Peyer's patch (tissue), 4 donors: Measurements from ENCODE around the gene APOL1. TPM values are rescaled to one million over a fixed set of nuclear protein-coding genes. Genes with fewer than 3 reads are reported as not detected.
A peak's percentile ranks its signal among the peaks of the same experiment; 100 is the strongest.

Experiments
- DNase-seq, 3 donors: peaks; one replicate each; pipeline ENCODE4 v3.0.0-alpha.2; 2017 to 2019
- H3K27ac ChIP-seq, 4 donors: fragments of 200-600 bp; sonication (generic); one replicate each; pipeline ENCODE4 v1.5.1; 2016 to 2019
- H3K27me3 ChIP-seq, 2 donors: fragments of 200-600 bp; sonication (generic); one replicate each; pipeline ENCODE4 v1.5.1; 2019
- H3K36me3 ChIP-seq, 3 donors: fragments of 200-600 bp; sonication (generic); one replicate each; pipeline ENCODE4 v1.5.1; 2016 to 2019
- H3K4me1 ChIP-seq, 4 donors: fragments of 200-600 bp; sonication (generic); one replicate each; pipeline ENCODE4 v1.5.1; 2016 to 2019
- H3K4me3 ChIP-seq, 4 donors: fragments of 200-600 bp; sonication (generic); 1 replicate in 3 of 4; 2 replicates in 1 of 4; pipeline ENCODE4 v1.5.1; 2016 to 2019; ENCODE audit warnings: mild to moderate bottlenecking in 1 of 4
- H3K9me3 ChIP-seq, 4 donors: fragments of 200-600 bp; sonication (generic); one replicate each; pipeline ENCODE4 v1.5.1; 2016 to 2019; ENCODE audit warnings: mild to moderate bottlenecking in 1 of 4
- CTCF ChIP-seq, 6 experiments: fragments of 450-650 bp in 4 of 6; fragments of 200-600 bp in 2 of 6; sonication (generic) in 1 of 6; IDR thresholded peaks; one replicate each; pipeline ENCODE4 v1.5.1; 2017 to 2019; ENCODE audit warnings: antibody characterized with exemption in 6 of 6, mild to moderate bottlenecking in 3 of 6, moderate library complexity in 1 of 6
- POLR2A ChIP-seq, 2 donors: fragments of 450-650 bp; IDR thresholded peaks; one replicate each; pipeline ENCODE4 v1.5.1; 2017; ENCODE audit warnings: antibody characterized with exemption in 2 of 2, mild to moderate bottlenecking in 2 of 2, moderate library complexity in 2 of 2
- total RNA-seq, 4 donors: library from RNA; depleted of rRNA; stranded (reverse); fragments of >200 nt; gene quantifications; one replicate each; pipeline ENCODE4 v1.1.0, GENCODE V29; 2016

Gene APOL1
- total RNA-seq, 4 donors from 2014 or later, result 12.2 to 23.9 (median 19.8) TPM

- DNase-seq, result peak in 1 of 3 donors; percentile 56
Measured at GRCh38 chr22:36280379-36280778, 27.4 kb downstream of the APOL1 start.

DNA sequence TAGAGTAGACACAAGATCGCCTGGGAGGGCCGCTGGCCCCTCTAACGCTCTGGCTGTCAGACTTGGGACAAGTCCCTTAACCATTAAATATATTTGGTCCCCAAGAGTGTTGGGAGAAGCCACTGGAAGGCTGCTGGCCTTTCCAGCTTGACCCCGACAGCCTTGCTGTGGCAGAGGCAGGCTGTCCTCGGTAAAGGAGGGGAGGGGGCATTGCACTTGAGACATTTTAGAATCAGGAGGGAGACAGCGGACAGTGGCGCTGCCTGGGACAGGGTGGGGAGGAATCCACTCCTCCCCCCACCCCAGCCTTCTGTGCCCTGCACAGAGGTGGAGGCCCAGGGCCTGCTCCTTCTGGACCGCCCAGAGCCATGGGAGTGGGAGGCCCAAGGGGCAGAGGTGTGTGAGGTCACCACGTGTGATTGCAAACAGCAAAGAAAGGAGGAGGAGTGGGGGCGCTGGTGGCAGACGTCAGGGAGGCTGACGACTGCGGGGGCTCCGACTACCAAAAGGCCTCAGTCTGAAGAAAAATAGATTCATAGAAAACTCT, 28.9 kb downstream of the APOL1 start:
- DNase-seq, result peak in 1 of 3 donors; percentile 36
- Histone ChIP-seq H3K4me3 (no peak overlapping the region), H3K27ac (no peak overlapping the region), H3K36me3 (peaks cover 0 to 62% (median 0%) of the 10 kb centered on the region in 3 donors), H3K27me3 (no peaks in the 10 kb centered on the region), H3K4me1 (peaks cover 0 to 11% (median 4%) of the 10 kb centered on the region in 4 donors), H3K9me3 (no peaks in the 10 kb centered on the region)
- TF ChIP-seq POLR2A (IDR thresholded peaks at IDR 0.05), result no peak
- TF ChIP-seq CTCF (IDR thresholded peaks at IDR 0.05), result no peak

More at GRCh38 chr22:36280379-36280778, 27.4 kb downstream of the APOL1 start:
- H3K27me3 ChIP-seq, result no peaks in the 10 kb centered on the region
- H3K36me3 ChIP-seq, result peaks cover 0 to 47% (median 0%) of the 10 kb centered on the region in 3 donors
- no peak overlapping the region for H3K4me3 ChIP-seq
- H3K9me3 ChIP-seq, result no peaks in the 10 kb centered on the region
- no peak for TF ChIP-seq CTCF (IDR thresholded peaks at IDR 0.05)
- no peak for TF ChIP-seq POLR2A (IDR thresholded peaks at IDR 0.05)
- peaks cover 0 to 9% (median 3%) of the 10 kb centered on the region in 4 donors for H3K4me1 ChIP-seq
- no peak overlapping the region for H3K27ac ChIP-seq

DNA sequence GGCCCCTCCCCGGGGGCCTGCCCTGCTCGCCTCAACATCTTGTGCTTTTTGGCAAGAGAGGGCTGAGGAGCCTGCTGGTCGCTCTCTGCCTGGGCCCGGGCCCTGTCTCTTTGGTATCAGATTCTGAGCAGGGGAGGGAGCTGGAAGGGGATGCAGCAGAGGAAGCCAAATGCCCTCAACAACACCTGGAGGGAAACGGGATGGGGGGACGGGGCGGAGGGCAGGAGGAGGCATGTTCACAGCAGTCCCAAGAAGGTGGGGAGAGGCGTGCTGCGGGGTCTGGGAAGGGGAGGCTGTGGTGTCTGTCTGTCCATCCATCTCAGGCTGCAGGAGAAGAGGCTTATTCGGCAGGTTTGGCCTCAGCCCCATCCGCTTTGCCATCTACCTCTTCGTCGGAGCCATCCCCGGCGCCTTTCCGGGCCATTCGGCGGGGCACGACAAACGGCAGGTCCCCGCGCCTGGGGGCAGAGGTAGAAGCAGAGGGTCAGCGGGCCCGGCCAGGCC, 29.4 kb downstream of the APOL1 start:
- peaks cover 0 to 10% (median 4%) of the 10 kb centered on the region in 4 donors for H3K4me1 ChIP-seq
- H3K27me3 ChIP-seq, result no peaks in the 10 kb centered on the region
- TF ChIP-seq POLR2A (IDR thresholded peaks at IDR 0.05), result no peak
- no peak for TF ChIP-seq CTCF (IDR thresholded peaks at IDR 0.05)
- no peak overlapping the region for H3K27ac ChIP-seq
- no peak for DNase-seq
- no peaks in the 10 kb centered on the region for H3K9me3 ChIP-seq
- H3K36me3 ChIP-seq, result peaks cover 0 to 67% (median 0%) of the 10 kb centered on the region in 3 donors
- no peak overlapping the region for H3K4me3 ChIP-seq

GRCh38 chr22:36284171-36284571, 31.2 kb downstream of the APOL1 start:
- DNase-seq, result peak in 1 of 3 donors; percentile 51
- Histone ChIP-seq H3K27ac (peak overlapping the region in 1 of 4 donors; percentile 68), H3K4me3 (no peak overlapping the region), H3K36me3 (peaks cover 0 to 85% (median 0%) of the 10 kb centered on the region in 3 donors), H3K27me3 (no peaks in the 10 kb centered on the region), H3K4me1 (peaks cover 0 to 5% (median 0%) of the 10 kb centered on the region in 4 donors), H3K9me3 (no peaks in the 10 kb centered on the region)
- no peak for TF ChIP-seq CTCF (IDR thresholded peaks at IDR 0.05)
- no peak for TF ChIP-seq POLR2A (IDR thresholded peaks at IDR 0.05)

DNA sequence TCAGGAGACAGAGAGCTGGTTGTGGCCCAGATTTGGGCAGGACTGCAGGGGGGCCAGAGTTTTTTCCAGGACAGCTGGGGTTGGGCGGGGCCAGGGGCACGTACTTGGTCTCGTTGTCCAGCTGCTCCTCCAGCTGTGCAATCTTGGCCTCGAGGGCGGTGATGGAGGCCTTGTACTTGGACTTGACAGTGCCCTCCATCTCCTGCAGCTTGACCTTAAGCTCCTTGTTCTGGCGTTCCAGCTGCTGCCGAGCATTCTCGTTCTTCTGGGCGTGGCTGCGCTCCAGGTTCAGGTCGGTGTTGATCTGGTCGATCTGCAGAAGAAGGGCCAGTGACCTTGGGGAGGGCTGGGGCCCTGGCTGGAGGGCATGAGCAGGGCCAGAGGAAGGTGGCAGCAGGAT, 32.1 kb downstream of the APOL1 start:
- peak in 1 of 3 donors; percentile 46 for DNase-seq
- Histone ChIP-seq H3K9me3 (no peaks in the 10 kb centered on the region), H3K27ac (peak overlapping the region in 2 of 4 donors; percentile 59 to 68), H3K4me1 (peaks cover 0 to 5% (median 0%) of the 10 kb centered on the region in 4 donors), H3K4me3 (no peak overlapping the region), H3K36me3 (peaks cover 0 to 94% (median 0%) of the 10 kb centered on the region in 3 donors), H3K27me3 (no peaks in the 10 kb centered on the region)
- TF ChIP-seq CTCF (IDR thresholded peaks at IDR 0.05), result no peak
- no peak for TF ChIP-seq POLR2A (IDR thresholded peaks at IDR 0.05)
